ENCODE data around the gene HNRNPH1.
A peak's percentile ranks its signal among the peaks of the same experiment; 100 is the strongest.
"Not testable (repeated sequence)": the region's sequence is repeated elsewhere in the genome, so short reads cannot be mapped to it uniquely, and the experiment has no call there.

Gene HNRNPH1

DNA sequence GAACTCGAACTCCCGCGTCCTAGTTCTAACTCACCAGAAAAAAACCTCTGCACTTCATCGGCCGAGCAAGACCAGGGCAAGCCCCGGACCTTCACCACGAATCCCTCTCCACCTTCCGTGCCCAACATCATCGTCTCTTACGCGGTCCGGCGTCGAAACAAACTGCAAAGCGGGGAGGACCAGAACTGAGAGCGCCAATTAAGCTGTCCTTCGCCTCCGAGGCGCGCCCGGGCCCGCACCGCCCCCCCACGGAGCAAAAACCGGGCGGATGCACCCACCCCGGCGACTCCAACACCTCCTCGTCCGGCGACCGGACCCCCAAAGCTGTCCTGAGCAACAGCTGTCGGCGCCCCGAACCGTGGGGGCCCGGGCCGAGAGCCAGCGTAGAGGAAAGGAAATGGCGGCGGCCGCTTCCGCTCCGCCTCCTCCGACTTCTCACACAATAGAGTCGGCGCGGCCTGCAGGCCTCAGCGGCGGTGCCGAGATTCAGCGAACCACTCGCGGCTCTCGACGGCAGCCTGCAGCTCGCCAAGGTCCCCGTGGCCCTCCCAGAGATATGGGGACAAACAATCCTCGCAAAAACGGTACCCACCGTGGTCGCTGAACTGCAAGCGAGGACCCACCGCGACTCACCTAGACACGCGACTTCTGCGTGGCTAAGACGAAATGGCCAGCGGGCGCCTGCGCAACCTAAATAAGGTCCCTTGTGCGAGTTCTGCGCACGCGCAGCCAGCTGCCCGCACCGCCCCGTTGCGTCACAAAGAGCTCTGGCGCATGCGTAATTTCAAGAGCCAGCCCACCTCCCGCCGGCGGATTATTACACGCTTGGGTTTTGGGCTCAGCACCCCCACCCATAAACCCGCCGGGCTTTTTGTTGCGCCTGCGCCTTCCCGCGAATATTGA, at the start of gene HNRNPH1:
Gene HNRNPH1, minus strand, starts transcription at position 669 of the 903 bp plus-strand sequence. Its CDS starts 538 bp downstream, at position 131.
- peak; percentile 100 for DNase-seq

DNA sequence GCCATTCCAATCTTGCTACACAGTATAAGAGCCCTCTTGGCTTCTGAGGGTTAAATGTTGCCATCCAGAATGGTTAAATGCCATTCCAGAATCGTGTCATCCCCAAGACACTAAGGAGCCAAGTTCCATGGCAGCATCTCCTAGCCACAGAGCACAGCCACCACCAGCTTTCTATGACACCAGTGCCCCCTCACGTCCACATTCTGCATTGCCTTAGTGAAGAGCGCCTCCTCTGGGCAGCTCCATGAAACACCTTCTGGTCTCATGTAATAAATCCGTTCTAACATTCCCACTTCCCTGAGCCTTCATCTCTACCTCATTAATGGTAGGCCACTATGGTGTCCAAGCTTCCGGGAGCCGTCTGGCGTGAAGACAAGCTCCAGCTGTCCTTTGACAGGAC, 44.9 kb upstream of the HNRNPH1 start:
- DNase-seq = peak; percentile 72

DNA sequence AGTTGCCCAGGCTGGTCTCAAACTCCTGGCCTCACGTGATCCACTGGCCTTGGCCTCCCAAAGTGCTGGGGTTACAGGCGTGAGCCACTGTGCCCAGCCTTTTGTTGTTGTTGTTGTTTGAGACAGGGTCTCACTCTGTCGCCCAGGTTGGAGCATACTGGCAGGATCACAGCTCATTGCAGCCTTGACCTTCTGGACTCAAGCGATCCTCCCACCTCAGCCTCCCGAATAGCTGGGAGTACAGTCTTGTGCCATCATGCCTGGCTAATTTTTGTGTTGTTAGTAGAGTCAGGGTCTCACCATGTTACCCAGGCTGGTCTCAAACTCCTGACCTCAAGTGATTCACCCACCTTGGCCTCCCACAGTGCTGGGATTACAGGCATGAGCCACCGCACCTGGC, 38.2 kb upstream of the HNRNPH1 start:
- not testable (repeated sequence) for DNase-seq

DNA sequence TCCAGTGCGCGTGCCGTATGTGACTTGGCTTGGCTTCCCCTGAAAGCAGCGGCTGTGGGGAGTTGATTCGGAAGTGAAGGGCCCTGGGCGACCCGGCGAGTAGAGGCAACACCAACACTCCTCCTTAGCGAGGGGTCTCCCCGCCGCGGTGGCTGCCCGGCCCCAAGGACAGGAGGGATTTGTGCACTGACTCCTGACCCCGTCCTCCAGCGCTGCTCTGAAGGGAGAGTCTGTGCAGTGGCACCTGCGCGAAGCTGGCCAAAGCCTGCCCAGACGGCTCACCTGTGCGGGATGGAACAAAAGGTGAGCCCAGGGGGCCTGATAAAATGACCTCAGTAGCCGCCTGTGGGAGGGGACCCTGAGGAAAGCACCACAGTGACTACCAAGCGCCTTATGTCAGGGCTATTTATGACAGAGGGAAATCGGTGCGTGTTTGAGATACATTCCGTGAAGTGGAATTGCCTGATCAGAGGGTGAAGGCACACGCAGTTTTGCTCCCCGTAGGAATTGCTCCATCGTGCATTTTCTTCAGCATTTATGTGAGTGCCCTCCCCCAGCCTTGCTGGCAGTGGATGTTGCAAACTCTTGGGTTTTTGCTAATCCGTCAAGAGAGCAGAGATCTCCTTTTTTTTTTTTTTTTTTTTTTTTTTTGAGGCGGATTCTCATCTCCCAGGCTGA, 34.8 kb upstream of the HNRNPH1 start:
- DNase-seq = peak; percentile 61

DNA sequence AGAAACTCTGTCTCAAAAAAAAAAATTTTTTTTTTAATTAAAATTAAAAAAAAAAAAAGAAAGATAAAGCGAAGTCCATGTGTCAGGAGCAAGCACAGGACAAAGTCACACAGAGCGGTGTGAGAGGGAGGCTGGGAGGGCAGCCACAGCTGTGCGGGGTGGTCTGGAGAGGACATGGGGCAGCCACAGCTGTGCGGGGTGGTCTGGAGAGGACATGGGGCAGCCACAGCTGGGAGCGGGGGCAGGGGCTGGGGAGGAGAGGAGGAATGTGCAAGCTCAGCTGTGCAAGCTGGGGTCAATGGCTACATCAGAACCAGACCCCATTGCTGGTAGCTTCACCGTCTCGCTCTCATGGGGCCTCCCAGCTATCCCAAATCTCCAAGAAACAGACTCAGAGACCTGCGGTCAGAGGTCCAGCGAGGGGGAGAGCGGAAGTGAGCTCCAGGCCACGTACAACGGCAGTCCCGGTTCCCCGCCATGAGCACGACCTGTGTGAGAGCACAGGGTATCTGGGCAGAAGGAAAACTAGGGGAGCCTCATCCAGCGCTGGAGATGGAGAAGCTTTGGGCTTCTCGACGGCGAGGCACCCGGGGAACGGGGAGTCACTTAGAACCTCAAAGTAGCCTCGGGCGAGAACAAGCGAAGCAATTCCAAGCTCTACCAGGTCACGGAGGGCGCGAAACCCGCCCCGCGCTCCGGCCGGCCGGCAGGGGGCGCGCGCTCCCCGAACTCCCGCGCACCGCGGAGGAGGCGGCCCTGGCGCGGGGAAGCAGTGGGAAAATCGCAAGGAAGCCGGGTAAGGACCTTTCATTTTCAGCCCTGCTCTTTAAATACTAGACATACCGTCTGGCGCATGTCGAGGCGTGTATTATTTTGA, 34.1 kb upstream of the HNRNPH1 start:
- DNase-seq = not testable (repeated sequence)

- DNase-seq = not testable (repeated sequence)
These were observed 29.7 kb upstream of the HNRNPH1 start for GRCh38 chr5:179653135-179653534.

- not testable (repeated sequence) for DNase-seq
These were observed 26.8 kb upstream of the HNRNPH1 start for GRCh38 chr5:179650245-179650644.

GRCh38 chr5:179649166-179649703, 25.8 kb upstream of the HNRNPH1 start:
- DNase-seq = not testable (repeated sequence)

GRCh38 chr5:179648410-179648809, 24.9 kb upstream of the HNRNPH1 start:
- no peak for DNase-seq

DNA sequence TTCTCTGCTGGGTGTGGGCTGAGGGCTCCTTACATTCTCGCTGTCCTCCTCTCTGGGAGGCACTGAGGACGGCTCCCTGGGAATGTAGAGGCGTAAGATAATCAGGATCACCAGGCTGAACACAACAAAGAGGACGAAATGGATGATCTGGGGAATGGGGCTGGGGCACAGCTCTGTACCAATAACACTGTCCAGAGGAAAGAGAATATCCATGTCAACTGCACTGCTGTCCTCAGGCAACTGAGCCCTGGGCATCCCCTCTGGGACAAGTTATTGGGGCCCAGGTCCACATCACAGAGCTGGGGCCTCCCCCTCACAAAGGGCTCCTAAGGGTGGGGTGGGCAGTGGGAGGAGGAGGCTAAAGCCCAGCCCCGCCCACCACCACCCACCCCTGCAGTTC, 21.3 kb upstream of the HNRNPH1 start:
- not testable (repeated sequence) for DNase-seq

GRCh38 chr5:179643141-179643920, 19.9 kb upstream of the HNRNPH1 start:
- not testable (repeated sequence) for DNase-seq

DNA sequence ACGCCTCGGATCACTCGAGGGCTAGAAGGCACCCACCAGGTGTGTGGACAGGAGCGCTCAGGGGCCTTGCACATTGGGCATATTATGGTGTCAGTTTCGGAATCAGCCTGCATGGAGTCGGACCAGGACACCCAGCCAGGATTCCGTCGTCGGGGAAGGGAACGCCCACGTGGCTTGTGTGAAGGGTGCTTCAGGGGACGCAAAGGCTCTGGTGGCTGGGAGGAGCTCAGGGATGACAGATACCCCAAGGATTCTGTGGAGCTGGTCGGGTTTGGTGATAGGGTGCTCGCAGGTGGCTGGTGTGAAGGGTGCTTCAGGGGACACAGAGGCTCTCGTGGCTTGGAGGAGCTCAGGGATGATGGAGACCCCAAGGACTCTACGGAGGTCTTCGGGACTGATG, 19.2 kb upstream of the HNRNPH1 start:
- DNase-seq = not testable (repeated sequence)

DNA sequence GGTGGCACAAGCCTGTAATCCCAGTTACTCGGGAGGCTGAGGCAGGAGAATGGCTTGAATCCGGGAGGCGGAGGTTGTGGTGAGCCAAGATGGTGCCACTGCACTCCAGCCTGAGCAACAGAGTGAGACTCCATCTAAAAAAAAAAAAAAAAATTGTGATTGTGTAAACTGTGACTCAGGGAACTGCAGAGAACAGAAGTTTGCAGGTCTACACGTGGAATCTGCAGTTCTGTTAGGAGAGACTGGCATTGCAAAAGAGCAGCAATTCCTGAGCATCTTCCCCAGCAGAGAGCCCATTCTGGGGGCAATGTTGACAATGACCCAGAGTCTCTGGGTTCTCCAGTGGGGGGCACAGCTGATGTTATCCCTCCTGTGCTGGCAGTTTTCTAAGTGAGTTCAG, 18.3 kb upstream of the HNRNPH1 start:
- not testable (repeated sequence) for DNase-seq

DNA sequence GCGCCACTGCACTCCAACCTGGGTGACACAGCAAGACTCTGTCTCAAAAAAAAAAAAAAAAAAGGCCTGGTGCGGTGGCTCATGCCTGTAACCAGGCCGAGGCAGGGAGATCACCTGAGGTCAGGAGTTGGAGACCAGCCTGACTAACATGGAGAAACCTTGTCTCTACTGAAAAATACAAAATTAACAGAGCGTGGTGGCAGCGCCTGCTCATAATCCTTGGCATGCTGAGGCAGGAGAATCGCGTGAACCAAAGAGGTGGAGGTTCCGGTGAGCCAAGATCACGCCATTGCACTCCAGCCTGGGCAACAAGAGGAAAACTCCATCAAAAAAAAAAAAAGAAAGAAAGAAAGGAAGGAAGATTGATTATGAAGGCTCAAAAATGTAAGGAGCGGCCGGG, 15.8 kb upstream of the HNRNPH1 start:
- not testable (repeated sequence) for DNase-seq

GRCh38 chr5:179634370-179635172, 11.1 kb upstream of the HNRNPH1 start:
- DNase-seq = not testable (repeated sequence)

DNA sequence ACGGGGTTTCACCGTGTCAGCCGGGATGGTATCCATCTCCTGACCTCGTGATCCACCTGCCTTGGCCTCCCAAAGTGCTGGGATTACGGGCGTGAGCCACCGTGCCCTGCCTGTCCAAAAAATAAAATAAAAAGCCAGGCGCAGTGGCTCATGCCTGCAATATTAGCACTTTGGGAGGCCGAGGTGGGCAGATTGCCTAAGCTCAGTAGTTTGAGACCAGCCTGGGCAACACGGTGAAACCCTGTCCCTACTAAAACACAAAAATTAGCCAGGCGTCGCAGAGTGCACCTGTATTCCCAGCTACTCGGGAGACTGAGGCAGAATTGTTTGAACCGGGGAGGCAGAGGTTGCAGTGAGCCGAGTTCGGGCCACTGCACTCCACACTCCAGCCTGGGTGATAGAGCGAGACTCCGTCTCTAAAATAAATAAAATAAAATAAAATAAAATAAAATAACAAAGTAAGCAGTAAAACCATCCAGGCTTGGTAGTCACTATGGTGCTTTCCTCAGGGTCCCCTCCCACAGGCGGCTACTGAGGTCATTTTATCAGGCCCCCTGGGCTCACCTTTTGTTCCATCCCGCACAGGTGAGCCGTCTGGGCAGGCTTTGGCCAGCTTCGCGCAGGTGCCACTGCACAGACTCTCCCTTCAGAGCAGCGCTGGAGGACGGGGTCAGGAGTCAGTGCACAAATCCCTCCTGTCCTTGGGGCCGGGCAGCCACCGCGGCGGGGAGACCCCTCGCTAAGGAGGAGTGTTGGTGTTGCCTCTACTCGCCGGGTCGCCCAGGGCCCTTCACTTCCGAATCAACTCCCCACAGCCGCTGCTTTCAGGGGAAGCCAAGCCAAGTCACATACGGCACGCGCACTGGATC, 10.3 kb upstream of the HNRNPH1 start:
- not testable (repeated sequence) for DNase-seq

- DNase-seq = no peak
These were observed 1.4 kb upstream of the HNRNPH1 start for GRCh38 chr5:179624841-179625271.

DNA sequence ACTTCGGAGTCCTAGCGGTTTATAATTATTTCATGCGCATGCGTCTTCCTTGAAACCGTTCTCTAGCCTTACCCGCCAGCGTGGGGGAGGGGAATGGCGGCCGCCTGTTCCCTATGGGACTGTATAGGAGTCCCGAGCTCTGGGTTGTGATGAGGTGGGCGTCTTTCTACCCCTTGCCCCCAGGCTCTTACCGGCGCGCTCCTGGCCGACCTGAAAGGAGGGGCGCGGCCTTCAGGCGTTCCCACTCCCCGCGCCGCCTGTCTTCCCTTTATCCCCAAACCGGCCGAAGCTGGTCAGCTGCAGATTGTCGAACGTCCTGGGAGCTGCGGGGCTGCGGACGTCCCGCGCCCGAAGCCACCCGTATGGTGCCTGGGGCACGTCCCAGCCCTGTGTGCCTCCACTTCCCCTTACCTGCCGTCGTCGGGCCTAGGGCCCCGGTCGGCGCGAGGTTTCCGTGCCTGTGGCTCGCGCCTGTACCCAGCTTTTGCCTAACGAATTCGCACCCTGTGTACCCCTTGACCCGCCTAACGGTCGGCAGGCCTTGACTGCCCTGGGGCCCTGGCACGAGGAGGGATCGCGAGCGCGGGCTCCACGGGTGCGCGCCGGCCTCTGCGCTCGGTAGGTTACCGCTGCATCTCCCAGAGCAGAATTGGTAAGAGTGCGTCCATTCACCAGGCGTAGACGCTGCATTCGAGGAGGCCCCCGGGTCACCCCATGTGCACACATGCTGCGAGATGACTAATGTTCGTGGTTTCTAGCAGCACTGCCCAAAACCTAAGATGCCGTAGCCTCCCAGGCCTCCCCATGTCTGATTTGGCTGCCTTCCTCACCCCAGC, 653 bp upstream of the HNRNPH1 start:
- peak; percentile 60 for DNase-seq

All from suppressor macrophage treated with lipopolysaccharide for 4 hours (primary cell).